Activated CD8-positive, alpha-beta memory T cell treated with anti-CD3 and anti-CD28 coated beads for 24 hours (primary cell): ENCODE results near the gene TMEM63A.
A peak's percentile ranks its signal among the peaks of the same experiment; 100 is the strongest.
"Not testable (repeated sequence)": the region's sequence is repeated elsewhere in the genome, so short reads cannot be mapped to it uniquely, and the experiment has no call there.

Source experiments
- DNase-seq: peaks from one replicate; pipeline ENCODE4 v3.0.0-alpha.2; 2020

Gene TMEM63A

DNA sequence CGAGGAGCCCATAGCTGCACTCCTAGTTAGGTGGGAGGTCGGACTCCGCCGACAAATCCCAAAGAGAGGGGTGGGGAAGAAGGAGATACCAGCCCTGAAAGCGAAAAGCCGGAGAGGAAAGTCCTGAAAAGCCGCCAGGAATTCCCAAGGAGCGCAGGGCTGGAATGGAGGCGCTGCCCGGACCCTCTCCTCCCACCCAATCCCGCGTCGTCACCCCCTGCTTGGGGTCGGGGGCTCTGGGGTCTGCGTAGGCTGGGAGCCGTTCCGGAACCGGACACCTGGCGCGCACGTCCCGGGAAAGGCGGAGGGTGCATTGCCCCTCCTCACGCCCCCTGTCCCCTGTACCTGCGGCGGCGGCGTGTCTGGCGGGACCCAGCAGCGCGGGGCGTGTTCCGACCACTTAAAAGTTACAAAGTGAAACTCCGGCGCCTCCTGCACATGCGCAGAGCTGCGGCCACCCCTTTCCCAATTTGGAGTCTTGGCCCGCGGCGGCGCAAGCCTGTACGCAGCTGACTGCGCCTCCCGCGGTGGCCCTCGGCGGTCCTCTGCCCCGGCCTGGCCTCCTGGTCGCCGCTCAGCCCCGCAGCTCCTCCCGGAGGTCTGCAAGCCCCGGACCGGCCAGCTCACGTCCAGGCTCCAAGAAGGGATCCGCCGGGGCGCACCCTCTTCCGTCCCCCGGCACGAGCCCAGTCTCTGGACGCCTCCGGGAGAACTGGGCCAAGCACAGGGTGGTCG is at the start of gene TMEM63A:
TSS of gene TMEM63A (minus strand) at position 422 of the 735 bp plus-strand sequence. CDS start 4,800 bp downstream, outside the sequence.
- DNase-seq = peak; percentile 94

DNA sequence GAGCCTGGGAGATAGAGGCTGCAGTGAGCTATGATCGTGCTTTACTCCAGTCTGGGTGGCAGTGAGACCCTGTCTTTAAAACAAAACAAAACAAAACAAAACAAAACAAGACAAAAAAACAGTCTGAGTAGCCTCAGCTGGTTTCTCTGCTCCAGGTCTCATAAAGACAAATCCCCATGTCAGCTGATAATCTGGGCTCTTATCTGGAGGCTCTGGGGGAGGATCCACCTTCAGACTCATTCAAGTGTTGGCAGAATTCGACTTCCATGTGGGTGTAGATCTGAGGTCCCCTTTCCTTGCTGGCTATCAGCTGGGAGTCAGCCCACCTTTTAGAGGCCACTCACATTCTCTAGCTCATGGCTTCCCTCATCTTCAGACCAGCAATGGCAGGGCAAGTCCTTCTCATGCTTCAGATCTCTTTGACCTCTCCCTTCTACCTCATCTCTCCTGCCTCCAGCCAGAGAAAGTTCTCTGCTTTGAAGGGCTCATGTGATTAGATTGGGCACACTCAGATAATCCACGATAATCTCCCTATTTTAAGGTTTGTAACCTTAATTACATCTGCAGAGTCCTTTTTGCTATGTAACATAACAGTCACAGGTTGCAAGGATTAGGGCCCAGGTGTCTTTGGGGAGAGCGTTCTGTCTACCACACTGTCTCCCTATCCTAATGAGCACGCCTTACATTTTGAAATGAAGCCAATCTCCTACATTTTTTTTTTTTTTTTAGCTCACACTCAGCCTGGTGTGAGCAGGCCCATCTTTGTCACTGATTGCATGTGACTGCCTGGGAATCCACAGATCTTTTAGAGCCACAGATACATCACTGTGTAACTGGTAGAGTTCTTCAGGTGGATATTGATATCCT is 49.3 kb upstream of the TMEM63A start:
- DNase-seq = no peak

DNA sequence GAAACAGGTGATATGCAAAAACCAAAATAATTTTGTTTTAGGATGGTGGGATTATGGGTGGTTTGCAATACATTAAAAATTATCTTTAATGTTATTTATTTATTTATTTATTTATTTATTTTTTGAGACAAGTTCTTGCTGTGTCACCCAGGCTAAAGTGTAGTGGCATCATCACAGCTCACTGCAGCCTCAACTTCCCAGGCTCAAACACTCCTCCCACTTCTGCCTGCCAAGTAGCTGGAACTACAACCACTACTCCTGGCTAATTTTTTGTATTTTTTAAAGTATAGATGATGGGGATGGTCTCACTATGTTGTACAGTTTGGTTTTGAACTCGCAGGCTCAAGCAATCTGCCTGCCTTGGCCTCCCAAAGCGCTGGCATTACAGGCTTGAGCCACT is 48.4 kb upstream of the TMEM63A start:
- no peak for DNase-seq

DNA sequence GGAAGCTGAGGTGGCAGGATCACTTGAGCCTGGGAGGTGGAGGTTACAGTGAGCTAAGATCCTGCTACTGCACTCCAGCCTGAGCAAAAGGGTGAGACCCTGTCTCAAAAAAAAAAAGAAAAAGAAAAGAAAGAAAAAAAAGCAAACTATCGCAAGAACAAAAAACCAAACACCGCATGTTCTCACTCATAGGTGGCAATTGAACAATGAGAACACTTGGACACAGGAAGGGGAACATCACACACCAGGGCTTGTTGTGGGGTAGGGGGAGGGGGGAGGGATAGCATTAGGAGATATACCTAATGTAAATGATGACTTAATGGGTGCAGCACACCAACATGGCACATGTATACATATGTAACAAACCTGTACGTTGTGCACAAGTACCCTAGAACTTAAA is 47.3 kb upstream of the TMEM63A start:
- DNase-seq = not testable (repeated sequence)

DNA sequence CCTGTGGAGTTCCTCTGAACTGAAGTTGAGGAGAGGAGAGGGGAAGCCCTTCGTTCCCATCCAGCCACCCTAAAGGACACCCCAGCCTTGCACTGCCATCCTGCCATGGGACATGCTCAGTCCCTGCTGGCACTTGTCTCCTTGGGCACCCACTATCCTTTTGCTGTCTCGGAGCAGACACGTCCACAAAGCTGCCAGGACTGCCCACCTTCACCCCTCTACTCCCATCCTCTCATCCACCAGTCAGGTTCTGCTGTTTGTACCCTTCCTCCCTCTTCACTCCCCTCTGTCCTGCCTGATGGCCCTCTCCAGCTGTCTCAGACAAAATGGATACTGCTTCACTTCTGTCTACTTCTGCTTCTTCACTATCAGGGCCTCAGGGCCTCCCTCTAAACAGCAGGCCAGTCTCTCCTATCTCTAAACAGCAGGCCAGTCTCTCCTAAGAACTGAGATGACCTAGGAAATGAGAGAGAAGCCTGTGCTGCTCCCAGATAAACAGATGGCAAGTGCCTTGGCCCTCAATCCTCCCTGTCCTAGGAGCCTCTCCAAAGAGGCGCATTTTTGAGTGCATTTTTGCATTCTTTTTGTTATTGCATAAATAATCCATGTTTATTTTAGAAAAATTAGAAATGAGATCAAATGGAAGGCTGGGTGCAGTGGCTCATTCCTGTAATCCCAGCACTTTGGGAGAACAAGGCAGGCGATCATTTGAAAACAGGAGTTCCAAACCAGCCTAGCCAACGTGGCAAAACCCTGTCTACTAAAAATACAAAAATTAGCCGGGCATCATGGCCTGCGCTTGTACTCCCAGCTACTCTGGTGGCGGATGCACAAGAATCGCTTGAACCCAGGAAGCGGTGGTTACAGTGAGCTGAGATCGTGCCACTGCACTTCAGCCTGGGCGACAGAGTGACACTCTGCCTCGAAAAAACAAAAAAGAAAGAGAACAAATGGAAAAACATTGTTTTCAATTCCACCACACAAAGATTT is 46.3 kb upstream of the TMEM63A start:
- no peak for DNase-seq

DNA sequence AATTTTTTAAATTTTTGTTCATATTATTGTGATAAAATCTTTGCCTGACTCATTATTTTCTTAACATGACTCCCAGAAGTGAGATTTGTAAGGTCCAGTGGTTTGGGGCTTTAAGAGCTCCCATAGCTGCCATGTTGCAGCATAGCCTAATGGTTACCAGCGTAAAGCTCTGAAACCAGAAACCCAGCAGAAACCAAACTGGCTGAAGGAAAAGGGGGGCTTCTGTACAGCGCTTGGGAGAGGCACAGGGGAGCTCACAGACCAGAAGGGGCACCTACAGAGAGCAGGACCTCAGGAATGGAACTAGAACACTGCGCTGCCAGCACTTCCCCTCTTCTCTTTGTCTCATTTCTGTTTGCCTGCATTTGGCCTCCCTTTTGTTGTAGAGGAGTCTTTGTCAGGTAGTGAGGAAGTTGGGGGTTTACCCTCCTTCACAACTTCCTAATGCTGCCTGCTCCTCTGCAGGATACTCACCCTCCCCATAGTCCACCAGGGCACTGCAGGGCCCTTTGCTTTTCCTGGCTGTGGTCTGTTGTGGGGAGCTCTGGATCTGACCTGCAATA is 44.5 kb upstream of the TMEM63A start:
- no peak for DNase-seq

DNA sequence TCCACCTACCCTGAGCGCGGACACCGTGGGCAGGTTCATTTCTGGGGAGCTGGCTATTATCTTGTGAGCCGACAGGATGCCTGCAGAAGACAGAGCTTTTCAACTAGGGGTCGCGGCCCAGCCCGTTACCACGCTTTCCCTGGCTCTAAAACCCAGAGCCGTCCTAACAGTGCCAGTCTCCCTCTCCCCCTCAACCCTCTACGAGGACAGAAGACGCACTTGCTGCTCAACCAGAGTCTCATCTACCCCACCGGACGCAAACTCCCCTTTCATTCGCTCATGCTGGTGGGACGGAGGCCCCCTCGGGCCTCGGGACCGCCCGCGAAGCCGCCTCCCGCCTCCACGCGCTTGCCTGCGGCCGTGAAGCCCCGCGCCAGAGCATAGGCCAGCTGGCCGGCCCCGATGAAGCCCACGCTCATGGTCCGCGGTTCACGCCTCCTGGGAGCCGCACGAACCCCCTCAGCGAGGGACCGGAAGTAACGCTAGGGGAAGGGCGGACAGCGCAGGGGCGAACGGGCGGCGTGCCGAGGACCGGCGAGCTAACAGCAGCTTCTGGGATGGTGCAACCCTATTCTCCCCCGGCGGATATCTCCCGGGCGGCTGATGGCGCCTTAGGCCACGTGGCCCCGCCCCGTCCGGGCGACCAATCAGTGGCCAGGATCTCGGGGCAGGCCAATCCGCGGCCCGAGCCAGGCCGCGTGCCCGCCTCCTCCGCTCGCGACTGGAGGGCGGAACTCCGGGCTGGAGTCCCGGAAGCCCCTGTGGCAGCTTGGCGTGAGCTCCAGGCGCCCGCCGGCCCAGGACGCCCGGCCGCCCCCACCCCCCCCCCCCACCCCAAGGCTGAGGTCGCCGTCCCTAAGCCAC is 41.7 kb upstream of the TMEM63A start, which contains the start of gene PYCR2:
TSS of gene PYCR2 (minus strand) at position 559 of the 864 bp plus-strand sequence. CDS start at position 419, 140 bp downstream.
- peak; percentile 97 for DNase-seq

DNA sequence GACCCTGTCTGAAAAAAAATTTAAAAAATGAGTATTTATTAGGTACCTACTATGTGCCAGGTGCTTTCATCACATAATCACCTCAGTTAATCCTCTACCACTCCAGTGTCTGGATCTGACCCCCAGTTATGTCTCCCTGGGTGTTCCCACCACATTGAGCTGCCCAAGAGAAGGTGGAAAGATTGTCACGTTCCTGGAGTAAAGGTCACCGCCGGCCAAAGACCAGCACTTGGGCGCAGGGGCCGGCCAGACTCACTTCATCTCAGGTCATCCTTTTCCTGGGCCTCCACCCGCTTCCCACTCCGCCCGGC is 41.2 kb upstream of the TMEM63A start:
- no peak for DNase-seq

DNA sequence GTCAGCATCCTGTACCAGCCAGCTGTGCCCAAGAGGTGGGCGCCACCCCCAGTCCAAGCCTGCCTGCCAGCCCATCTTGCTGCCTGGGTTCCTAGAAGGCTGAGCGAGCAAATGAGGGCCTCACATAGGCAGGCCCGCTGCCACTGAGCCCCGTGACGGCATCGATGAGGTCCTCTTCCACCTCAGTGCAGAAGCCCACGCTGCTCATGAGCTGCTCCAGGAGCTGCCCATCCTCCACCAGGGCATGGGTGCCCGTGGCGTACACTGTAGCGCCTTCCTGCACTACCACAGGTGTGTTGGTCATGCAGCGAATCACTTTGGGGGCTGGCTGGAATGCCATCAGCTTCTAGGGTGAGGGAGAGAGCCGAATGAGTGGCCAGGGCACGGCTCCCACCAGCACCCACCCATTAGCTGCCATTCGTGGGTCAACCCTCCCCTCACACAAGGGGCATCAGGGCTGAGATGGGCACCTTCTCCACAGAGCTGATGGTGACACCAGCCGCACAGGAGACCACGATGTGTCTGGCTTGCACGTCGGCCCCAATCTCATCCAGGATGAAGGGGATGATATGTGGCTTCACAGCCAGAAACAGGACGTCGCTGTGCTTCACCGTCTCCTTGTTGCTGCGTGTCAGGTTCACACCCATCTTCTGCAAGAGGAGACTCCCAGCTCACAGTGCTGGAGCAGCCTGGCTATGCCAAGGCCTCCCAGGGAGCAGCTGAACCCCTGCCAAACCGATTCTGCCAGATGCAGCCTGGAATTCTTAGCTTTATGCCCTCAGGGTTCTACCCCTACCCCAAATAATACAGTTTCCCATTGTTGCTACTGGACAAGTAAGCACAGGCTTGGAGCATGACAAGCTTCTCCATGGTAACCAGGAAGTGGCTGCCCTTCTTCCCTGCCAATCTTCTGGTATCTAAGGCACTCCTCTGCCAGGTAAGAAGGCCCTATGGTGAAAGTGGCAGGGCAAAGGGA is 39.8 kb upstream of the TMEM63A start:
- DNase-seq = no peak

DNA sequence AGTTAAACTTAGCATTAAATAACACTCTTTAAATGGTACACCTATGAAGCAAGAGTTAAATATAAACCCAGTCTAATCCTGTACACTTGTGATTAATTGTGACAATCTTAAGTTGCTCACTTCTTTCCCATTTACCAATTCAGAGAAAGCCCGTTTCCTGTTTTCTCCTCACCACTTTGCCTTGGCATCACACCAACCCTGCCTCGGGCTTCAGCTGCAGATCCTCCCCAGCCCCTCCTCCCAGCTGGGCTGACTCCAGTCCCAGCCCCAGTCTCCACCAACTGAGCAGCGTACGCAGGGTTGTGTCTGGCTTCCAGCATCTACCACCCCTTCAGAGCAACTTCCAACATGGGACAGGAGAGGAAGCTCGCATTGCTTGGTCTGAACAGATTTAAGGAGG is 37.7 kb upstream of the TMEM63A start:
- no peak for DNase-seq

DNA sequence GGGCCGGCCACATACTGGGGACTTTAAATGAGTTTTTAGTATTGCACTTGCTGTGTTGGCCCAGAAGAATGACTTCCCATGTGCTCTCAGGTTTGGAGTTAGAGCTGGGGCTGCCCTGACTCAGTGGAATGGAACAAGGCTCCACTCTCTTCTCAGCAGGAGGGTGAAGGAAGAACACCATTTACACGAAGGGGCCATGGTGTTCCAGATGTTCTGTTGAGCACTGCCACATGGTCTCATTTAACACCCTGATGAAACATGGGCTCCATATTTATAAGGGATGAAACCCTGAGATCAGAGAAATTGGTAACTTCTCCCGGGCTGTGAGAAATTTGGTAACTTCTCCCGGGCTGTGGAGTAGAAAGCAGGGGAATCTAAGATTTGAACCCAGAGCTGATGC is 36.1 kb upstream of the TMEM63A start:
- no peak for DNase-seq

DNA sequence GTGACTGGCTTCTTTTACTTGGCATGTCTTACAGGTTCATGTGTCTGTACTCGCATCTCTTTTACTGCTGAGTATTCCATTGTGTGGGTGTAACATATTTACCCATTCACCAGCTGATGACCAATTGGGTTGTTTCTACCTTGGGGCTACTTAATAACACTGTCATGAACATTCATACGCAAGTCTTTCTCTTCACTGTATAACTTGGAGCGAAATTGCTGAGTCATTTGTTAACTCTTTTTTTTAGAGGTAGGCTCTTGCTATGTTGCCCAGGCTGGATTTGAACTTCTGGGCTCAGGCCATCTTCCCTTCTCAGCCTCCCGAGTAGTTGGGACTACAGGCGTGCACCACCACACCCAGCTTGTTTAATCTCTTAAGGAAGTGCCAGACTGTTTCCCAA is 35.4 kb upstream of the TMEM63A start:
- DNase-seq = no peak

DNA sequence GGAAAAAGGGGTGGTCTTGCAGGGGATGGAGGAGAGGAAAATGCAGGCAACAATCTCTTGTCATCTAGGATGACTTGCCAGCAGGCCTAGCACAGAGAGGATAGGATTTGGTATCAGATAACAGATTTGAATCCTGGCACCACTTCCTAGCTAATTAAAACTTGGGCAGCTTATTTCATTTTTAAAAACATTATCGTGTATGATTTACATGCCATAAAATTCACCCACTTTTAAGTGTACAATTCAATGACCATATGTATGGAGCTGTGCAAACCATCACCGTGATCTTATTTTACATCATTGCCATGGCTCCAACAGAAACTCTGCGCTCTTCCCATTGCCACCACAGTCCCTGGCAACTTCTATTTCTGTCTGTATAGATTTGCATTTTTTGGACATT is 34.9 kb upstream of the TMEM63A start:
- no peak for DNase-seq

DNA sequence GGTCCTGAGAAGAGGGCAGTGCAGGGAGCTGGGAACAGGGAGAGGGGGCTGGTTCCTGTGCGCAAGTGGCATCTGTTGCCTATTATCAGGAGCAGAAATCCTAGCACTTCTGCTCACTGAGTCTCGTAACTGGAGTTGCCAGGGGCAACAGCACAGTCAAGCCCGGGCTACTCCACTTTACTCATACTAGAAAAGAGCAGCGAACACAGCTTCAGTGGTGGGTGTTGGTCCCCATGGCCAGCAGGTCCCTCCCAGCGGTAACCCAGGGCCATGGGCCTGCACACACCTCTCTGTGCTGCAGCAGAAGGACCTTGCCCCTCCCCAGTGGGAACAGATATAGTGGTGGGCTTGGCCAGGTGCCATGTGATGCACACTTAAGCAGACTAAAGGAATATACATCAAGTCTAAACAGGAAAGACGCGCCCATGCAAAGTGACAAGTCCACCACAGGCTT is 33.4 kb upstream of the TMEM63A start:
- no peak for DNase-seq

DNA sequence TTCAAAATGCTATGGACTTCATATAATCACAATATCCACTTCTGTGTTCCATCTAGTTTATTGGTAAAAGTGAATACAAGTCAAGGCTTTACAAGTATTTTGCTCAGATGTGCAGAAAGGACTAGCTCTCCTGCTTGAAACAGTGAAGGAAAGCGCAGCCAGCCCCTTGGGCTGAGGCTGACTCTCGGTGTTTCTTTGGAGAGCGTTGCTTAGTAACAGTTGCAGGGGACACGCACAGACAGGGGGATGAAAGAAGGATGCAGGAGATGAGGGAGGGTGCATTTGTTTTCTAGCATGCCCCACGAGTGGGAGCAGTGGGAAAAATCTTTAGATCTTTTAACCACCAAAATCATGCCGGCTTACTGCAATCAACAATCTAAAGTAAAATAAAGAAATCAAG is 32.8 kb upstream of the TMEM63A start:
- DNase-seq = no peak

DNA sequence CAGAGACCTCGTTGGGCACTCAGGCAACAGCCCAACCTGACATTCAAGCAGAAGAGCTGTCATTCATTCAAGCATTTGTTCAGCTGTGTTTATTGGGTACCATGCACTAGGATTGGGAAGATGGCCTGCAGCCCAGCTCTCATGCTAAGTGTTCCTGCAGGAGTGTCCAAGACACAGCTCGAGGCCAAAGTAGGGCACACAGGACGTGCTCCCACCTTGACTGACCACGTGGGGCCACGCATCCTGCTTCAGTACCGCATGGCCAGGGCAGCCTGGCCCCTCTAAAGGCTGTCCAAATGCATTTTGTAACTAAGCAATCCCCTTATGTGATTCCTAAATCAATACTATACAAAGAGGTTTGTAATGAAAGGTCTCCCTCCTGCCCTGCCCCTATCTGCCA is 32.2 kb upstream of the TMEM63A start:
- DNase-seq = no peak

DNA sequence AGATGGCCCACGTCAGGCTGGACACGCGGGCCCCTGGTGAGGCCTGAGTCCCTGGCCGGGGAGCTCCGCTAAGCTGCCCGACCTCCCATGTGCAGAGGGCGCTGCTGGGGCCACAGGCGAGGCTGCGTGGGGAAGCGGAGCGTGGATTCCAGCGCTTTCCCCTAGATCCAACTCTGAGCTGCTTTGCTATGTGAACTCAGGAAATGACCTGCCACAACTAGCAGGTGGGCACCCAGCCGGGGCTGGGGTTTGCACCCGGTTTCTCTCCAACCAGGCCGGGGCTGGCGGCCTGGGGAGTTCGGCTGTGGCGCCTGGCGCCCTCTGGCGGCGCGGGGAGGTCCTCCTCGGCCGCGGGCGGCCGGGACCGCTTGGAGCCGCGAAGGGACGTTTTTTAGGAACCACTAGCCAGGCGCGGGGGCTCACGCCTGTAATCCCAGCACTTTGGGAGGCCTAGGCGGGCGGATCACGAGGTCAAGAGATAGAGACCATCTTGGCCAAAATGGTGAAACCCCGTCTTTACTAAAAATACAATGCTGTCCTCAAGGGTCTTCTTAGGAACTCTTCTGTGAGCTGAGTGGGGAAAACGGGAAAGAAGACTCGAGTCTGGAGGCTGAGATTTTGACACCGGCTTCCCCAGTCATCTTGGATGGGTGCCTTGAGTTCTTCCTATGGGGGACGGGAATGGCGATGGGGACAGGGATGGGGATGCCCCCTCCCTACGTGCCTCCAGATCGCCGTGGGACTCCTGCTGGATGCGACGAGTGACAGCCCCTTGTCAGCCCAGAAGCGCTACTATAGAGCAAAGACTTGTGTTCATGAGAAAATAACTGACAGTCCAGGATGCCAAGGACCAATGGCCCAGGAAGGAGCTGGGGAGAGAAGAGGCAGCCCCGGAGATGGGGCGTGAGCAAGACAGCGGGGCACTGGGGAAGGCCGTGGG is 29.3 kb upstream of the TMEM63A start:
- DNase-seq = peak; percentile 91

DNA sequence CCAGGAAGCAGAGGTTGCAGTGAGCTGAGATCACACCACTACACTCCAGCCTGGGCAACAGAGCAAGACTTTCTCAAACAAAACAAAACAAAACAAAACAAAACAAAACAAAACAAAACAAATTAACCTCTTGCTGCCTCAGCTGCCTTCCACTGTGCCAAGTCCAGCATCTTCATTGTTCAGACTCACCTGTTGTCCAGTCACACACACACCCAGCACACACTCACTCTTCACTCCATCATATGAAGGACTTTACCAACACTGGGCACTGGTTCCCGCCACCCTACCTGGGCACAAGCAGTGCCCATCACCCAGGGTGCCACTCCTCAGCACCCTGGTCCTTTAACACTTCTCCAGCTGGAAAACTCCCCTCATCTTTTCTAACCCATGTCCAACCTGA is 27.3 kb upstream of the TMEM63A start:
- DNase-seq = no peak

DNA sequence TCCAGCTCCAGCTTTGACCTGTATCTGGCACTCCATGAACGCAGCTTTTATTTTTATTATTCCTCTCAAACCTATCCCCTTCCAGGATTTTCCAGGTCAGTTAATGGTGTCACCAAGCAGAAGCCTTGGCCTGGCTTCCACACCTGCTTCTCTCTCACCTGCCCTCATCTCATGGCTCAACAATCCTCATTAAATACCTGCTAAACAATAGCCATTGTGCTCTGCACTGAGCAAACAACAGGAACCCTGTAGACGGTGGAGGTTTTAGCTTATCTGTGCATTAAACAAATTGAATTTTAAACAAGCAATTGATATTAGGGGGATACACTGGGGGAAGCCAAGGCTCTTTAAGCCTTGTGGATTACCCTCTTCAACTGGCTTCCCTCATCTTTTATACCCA is 26.6 kb upstream of the TMEM63A start:
- DNase-seq = no peak
